ENCODE measurements around the gene TMEM255B.

Gene TMEM255B

GRCh38 chr13:113798200-113798811 is 39.3 kb downstream of the TMEM255B start:
- Histone ChIP-seq H3K4me3 (ENCODE audit: severe bottlenecking) (no peak overlapping the region), H3K9me3 (ENCODE audit: severe bottlenecking) (no peaks in the 10 kb centered on the region), H3K27ac (ENCODE audit: poor library complexity, severe bottlenecking) (no peak overlapping the region), H3K4me1 (ENCODE audit: insufficient read depth, poor library complexity, severe bottlenecking) (no peaks in the 10 kb centered on the region), H3K36me3 (ENCODE audit: low read depth) (no peaks in the 10 kb centered on the region), H3K27me3 (ENCODE audit: insufficient read depth, poor library complexity, severe bottlenecking) (no peaks in the 10 kb centered on the region)
- no peak for ATAC-seq (ENCODE audit: low read depth)
- TF ChIP-seq CTCF (IDR thresholded peaks at IDR 0.05; ENCODE audit: poor library complexity, severe bottlenecking): no peak
- DNase-seq (ENCODE audit: low spot score): no peak

GRCh38 chr13:113800576-113800926 is 41.5 kb downstream of the TMEM255B start:
- no peaks in the 10 kb centered on the region for H3K9me3 ChIP-seq (ENCODE audit: severe bottlenecking)
- no peak overlapping the region for H3K4me3 ChIP-seq (ENCODE audit: severe bottlenecking)
- DNase-seq (ENCODE audit: low spot score): no peak
- no peak for ATAC-seq (ENCODE audit: low read depth)
- no peaks in the 10 kb centered on the region for H3K36me3 ChIP-seq (ENCODE audit: low read depth)
- no peaks in the 10 kb centered on the region for H3K27me3 ChIP-seq (ENCODE audit: insufficient read depth, poor library complexity, severe bottlenecking)
- H3K27ac ChIP-seq (ENCODE audit: poor library complexity, severe bottlenecking): no peak overlapping the region
- no peaks in the 10 kb centered on the region for H3K4me1 ChIP-seq (ENCODE audit: insufficient read depth, poor library complexity, severe bottlenecking)
- no peak for TF ChIP-seq CTCF (IDR thresholded peaks at IDR 0.05; ENCODE audit: poor library complexity, severe bottlenecking)

- no peak for ATAC-seq (ENCODE audit: low read depth)
- Histone ChIP-seq H3K36me3 (ENCODE audit: low read depth) (no peaks in the 10 kb centered on the region), H3K4me3 (ENCODE audit: severe bottlenecking) (no peak overlapping the region), H3K9me3 (ENCODE audit: severe bottlenecking) (no peaks in the 10 kb centered on the region), H3K27ac (ENCODE audit: poor library complexity, severe bottlenecking) (peak overlapping the region; percentile 23), H3K4me1 (ENCODE audit: insufficient read depth, poor library complexity, severe bottlenecking) (no peaks in the 10 kb centered on the region), H3K27me3 (ENCODE audit: insufficient read depth, poor library complexity, severe bottlenecking) (no peaks in the 10 kb centered on the region)
- DNase-seq (ENCODE audit: low spot score): peak; percentile 61
- no peak for TF ChIP-seq CTCF (IDR thresholded peaks at IDR 0.05; ENCODE audit: poor library complexity, severe bottlenecking)
These were observed 42.4 kb downstream of the TMEM255B start for GRCh38 chr13:113801289-113801961.

GRCh38 chr13:113802090-113802531 is 43.1 kb downstream of the TMEM255B start:
- Histone ChIP-seq H3K36me3 (ENCODE audit: low read depth) (no peaks in the 10 kb centered on the region), H3K9me3 (ENCODE audit: severe bottlenecking) (no peaks in the 10 kb centered on the region), H3K27ac (ENCODE audit: poor library complexity, severe bottlenecking) (peak overlapping the region; percentile 23), H3K4me1 (ENCODE audit: insufficient read depth, poor library complexity, severe bottlenecking) (no peaks in the 10 kb centered on the region), H3K27me3 (ENCODE audit: insufficient read depth, poor library complexity, severe bottlenecking) (no peaks in the 10 kb centered on the region), H3K4me3 (ENCODE audit: severe bottlenecking) (no peak overlapping the region)
- peak; percentile 40 for TF ChIP-seq CTCF (IDR thresholded peaks at IDR 0.05; ENCODE audit: poor library complexity, severe bottlenecking)
- peak; percentile 83 for DNase-seq (ENCODE audit: low spot score)
- peak; percentile 87 for ATAC-seq (ENCODE audit: low read depth)

- H3K27me3 ChIP-seq (ENCODE audit: insufficient read depth, poor library complexity, severe bottlenecking): no peaks in the 10 kb centered on the region
- peak; percentile 23 for DNase-seq (ENCODE audit: low spot score)
- H3K4me1 ChIP-seq (ENCODE audit: insufficient read depth, poor library complexity, severe bottlenecking): no peaks in the 10 kb centered on the region
These were observed 43.7 kb downstream of the TMEM255B start for GRCh38 chr13:113802761-113803160.

More at GRCh38 chr13:113802761-113803160, 43.7 kb downstream of the TMEM255B start:
- Histone ChIP-seq H3K9me3 (ENCODE audit: severe bottlenecking) (no peaks in the 10 kb centered on the region), H3K36me3 (ENCODE audit: low read depth) (no peaks in the 10 kb centered on the region), H3K27ac (ENCODE audit: poor library complexity, severe bottlenecking) (no peak overlapping the region), H3K4me3 (ENCODE audit: severe bottlenecking) (no peak overlapping the region)
- TF ChIP-seq CTCF (IDR thresholded peaks at IDR 0.05; ENCODE audit: poor library complexity, severe bottlenecking): no peak
- ATAC-seq (ENCODE audit: low read depth): no peak
